GM19467 (cell line): ENCODE results near the gene DUSP8.
"Not testable (repeated sequence)": the region's sequence is repeated elsewhere in the genome, so short reads cannot be mapped to it uniquely, and the experiment has no call there.

ENCODE experiments used
- ATAC-seq: cut with Tn5 transposase; IDR thresholded peaks from one replicate; pipeline ENCODE4 v1.9.1; 2021; ENCODE audit warnings: mild to moderate bottlenecking, moderate library complexity; ENCODE audit not compliant: unreplicated experiment

The DUSP8 gene, protein sequence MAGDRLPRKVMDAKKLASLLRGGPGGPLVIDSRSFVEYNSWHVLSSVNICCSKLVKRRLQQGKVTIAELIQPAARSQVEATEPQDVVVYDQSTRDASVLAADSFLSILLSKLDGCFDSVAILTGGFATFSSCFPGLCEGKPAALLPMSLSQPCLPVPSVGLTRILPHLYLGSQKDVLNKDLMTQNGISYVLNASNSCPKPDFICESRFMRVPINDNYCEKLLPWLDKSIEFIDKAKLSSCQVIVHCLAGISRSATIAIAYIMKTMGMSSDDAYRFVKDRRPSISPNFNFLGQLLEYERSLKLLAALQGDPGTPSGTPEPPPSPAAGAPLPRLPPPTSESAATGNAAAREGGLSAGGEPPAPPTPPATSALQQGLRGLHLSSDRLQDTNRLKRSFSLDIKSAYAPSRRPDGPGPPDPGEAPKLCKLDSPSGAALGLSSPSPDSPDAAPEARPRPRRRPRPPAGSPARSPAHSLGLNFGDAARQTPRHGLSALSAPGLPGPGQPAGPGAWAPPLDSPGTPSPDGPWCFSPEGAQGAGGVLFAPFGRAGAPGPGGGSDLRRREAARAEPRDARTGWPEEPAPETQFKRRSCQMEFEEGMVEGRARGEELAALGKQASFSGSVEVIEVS

GRCh38 chr11:1572197-1573076, at the start of gene DUSP8:
Gene DUSP8, minus strand, starts transcription at chr11:1572271. Its CDS starts 6,445 bp downstream, at chr11:1565826.
- no peak for ATAC-seq

DNA sequence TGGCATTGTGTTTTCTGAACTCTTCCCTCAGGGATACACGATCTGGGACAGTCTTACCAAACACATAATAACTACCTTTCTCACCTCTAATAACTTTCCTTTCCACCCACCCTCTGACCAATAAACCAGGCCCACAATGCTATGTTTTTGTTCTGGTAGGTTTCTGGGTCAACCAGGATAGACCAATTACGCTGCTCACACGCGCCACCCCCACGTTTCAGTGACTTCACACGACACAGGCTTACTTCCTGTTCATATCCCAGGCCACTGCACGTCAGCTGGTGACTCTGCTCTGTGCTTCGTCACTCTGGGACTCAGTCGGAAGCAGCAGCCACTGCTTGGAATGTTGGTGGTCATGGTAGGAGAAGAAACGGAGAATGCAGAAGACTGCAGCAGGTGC, 47.4 kb upstream of the DUSP8 start:
- ATAC-seq: no peak

GRCh38 chr11:1618231-1618630, 46.2 kb upstream of the DUSP8 start:
- no peak for ATAC-seq

DNA sequence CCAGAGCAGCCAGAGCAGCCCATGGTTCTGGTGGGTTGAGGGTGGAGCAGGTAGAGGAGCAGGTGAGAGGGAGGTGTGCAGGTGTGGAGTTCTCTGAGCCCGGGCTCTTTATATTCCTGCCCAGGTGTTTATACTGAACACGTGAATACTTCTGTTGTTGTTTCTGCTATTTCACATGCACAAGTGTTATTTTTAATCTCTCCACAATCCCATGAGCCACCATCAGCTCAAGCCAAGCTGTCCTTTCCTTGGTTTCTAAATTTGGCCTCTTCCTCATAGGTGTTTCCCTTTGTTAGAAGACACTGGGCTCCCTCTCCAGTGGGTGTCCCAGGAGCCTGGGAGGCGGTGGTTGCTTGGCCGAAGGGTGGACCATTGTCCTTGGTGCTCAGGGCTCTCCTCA, 36.3 kb upstream of the DUSP8 start, which contains the start of gene KRTAP5-3:
Gene KRTAP5-3 (minus strand): TSS at position 101 of the 400 bp plus-strand sequence. CDS start 78 bp downstream, at position 23.
- no peak for ATAC-seq

DNA sequence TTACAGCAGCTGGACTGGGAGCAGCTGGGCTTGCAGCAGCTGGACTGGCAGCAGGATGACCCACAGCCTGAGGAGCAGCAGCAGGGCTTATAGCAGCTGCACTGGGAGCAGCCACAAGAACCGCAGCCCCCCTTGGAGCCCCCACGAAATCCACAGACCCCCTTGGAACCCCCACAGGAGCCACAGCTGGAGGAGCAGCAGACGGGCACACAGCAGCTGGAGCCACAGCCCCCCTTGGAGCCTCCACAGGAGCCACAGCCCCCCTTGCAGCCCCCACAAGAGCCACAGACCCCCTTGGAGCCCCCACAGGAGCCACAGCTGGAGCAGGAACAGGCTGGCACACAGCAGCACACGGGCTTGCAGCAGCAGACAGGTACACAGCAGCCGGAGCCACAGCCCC, 35.8 kb upstream of the DUSP8 start:
- not testable (repeated sequence) for ATAC-seq

DNA sequence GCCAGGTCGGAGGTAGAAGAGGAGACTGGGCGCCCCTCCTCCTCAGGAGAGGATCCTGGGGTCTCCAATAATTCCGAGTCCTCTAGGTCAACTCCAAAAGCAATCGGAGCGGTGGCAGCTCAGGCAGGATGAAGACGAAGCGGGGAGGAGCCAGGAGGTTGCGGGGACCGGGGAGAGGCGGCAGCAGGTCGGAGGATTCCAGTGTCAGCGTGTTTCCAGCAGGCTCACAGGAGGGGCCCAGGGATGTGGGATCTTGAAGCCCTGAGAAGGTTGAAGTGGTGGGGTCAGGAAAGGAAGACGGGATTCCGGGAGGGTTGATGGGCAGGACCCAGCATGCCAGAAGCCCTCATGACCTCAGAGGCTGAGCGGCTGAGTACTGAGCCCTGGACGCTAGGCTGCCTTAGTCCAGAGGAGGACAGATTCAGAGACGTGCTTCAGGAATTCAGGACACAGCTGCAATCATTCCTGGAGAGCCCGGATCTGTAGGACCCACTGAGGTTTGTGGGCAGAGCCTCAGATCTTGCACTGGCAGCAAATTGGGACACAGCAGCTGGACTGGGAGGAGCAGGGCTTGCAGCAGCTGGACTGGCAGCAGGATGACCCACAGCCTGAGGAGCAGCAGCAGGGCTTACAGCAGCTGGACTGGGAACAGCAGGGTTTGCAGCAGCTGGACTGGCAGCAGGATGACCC, 35.2 kb upstream of the DUSP8 start:
- ATAC-seq: not testable (repeated sequence)

GRCh38 chr11:1605923-1606322, 33.9 kb upstream of the DUSP8 start:
- ATAC-seq: not testable (repeated sequence)

GRCh38 chr11:1604711-1605110, 32.6 kb upstream of the DUSP8 start:
- no peak for ATAC-seq

DNA sequence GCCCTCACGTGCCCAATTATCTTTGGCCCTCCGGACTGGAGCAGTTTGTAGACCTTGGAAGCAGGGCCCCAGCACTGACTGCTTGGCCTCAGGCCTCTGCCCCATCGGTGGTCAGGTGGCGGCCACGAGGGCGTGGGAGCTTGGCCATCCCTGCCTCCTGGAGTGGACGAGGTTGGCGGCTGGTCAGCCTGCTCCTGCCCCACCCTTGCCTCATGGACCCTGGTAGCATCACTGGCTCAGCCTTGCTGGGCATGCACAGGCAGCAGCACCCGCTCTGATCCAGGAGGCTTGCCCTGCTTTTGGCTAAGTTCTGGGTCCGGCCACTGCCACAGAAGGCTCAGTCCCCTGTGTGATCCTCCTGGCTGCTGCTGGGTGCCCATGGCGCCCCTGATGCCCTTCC, 32.1 kb upstream of the DUSP8 start:
- no peak for ATAC-seq

GRCh38 chr11:1603629-1604028, 31.6 kb upstream of the DUSP8 start:
- no peak for ATAC-seq

- not testable (repeated sequence) for ATAC-seq
Observed at GRCh38 chr11:1601663-1602062, 29.6 kb upstream of the DUSP8 start.

DNA sequence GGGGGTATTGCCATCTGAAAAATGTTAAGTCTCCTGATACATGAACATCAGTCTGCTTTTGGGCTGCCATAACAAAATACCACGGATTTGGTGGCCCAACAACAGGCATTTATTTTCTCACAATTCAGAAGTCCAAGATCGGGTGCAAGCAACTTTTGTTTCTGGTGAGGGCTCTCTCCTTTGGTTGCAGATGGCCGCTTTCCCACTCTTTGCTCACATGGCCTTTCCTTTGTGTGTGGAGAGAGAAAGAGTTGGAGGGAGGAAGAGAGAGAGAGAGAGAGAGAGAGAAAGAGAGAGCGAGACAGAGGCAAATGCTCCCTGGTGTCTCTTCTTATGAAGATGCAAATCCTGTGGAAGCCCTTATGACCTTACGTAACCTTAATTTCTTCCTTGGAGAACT, 28.6 kb upstream of the DUSP8 start:
- ATAC-seq: no peak

DNA sequence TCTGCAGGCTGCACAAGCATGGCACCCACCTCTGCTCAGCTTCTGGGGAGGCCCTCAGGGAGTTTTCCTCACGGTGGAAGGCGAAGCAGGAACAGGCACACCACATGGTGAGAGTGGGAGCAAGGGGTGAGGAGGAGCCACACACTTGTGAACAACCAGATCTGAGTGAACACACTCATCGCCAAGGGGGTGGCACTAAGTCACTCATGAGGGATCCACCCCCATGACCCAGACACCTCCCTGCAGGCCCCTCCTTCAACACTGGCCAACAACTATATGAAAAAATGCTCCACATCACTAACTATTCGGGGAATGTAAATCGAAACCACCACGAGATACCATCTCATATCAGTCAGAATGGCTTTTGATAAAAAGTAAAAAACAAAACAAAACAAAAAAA, 26.7 kb upstream of the DUSP8 start:
- no peak for ATAC-seq

DNA sequence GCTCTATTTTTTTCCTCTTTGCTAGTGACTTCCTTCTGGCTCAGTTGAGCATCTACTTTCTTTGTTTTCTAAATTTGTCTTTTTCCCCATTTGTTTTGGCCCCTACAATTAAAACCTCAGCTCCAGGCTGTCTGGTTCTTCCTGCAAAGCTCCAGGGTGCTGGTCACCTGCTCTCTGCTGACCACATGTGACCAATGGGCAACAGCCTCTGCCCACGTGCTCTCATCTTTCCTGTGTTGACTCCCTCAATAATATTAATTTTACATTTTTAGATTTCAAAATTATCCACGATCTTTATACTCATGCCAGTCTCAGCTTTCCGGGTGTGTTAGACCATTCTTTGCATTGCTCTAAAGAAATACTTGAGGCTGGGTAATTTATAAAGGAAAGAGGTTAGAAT, 26.3 kb upstream of the DUSP8 start:
- not testable (repeated sequence) for ATAC-seq

DNA sequence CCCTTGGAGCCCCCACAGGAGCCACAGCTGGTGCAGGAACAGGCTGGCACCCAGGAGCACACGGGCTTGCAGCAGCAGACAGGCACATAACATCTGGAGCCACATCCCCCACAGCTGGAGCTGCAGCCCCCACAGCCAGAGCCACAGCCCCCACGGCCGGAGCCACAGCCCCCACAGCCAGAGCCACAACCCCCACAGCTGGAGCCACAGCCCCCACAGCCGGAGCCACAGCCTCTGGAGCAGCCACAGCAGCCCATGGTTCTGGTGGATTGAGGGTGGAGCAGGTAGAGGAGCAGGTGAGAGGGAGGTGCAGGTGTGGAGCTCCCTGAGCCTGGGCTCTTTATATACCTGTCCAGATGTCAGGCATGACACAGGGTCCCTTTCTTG, 25.9 kb upstream of the DUSP8 start, which contains the start of gene KRTAP5-2:
Gene KRTAP5-2 (minus strand): TSS at position 301 of the 387 bp plus-strand sequence. CDS start 44 bp downstream, at position 257.
- ATAC-seq: no peak

GRCh38 chr11:1597331-1597993, 25.4 kb upstream of the DUSP8 start:
- no peak for ATAC-seq

DNA sequence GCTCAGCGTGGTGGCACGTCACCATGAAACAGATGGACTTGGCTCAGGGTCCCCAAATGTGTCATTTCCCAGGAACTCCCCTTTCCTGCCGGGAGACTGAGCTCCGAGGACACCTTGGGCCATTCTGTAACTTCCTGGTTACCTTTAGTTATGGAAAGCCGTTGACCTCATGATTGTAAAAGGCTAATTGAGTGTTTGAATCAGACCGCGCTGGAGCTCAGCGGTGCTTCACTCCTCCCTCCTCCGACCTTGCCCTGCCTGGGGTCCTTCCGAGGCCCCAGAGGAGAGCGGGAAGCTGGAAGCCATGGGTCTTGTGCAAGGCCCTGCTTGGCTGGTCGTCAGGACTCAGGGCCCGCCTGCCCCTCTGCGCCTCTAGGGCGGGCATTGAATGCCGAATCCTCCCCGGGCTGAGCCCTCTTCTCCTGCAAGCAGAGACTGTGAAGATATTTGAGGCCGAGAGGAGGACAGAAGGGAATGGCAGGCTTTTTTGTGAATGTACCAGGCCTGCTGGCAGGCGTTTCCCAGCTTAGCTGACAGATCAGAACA, 24.6 kb upstream of the DUSP8 start:
- ATAC-seq: not testable (repeated sequence)

- not testable (repeated sequence) for ATAC-seq
Observed at GRCh38 chr11:1595994-1596575, 24.0 kb upstream of the DUSP8 start.

DNA sequence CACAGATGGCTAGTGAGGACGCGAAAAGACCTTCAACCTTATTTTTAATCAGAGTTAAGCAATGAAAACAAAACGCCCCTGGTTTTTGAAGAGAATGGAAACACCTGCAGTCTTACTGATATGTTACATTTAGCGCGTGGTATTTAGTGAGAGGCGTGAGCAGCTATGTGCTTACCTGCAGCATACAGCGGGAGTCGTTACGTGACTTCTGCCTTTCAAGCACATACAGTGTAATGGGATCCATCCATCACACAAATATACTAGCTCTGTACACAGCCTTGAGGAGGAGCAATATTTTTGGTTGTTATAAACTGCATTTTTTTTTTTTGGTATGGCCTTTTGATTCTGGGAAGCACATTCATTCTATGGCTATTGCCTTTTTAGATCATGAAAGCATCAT, 20.6 kb upstream of the DUSP8 start:
- no peak for ATAC-seq
